ENCODE results near the gene TSR3.
A peak's percentile ranks its signal among the peaks of the same experiment; 100 is the strongest.
"Not testable (repeated sequence)": the region's sequence is repeated elsewhere in the genome, so short reads cannot be mapped to it uniquely, and the experiment has no call there.

The TSR3 gene

GRCh38 chr16:1335996-1336395 is 15.7 kb downstream of the TSR3 start:
- no peak for DNase-seq

- DNase-seq, result no peak
These were observed 16.3 kb downstream of the TSR3 start for GRCh38 chr16:1335211-1335971.

GRCh38 chr16:1334739-1335138 is 16.9 kb downstream of the TSR3 start:
- DNase-seq, result no peak

GRCh38 chr16:1333854-1334700 is 17.6 kb downstream of the TSR3 start:
- no peak for DNase-seq

DNA sequence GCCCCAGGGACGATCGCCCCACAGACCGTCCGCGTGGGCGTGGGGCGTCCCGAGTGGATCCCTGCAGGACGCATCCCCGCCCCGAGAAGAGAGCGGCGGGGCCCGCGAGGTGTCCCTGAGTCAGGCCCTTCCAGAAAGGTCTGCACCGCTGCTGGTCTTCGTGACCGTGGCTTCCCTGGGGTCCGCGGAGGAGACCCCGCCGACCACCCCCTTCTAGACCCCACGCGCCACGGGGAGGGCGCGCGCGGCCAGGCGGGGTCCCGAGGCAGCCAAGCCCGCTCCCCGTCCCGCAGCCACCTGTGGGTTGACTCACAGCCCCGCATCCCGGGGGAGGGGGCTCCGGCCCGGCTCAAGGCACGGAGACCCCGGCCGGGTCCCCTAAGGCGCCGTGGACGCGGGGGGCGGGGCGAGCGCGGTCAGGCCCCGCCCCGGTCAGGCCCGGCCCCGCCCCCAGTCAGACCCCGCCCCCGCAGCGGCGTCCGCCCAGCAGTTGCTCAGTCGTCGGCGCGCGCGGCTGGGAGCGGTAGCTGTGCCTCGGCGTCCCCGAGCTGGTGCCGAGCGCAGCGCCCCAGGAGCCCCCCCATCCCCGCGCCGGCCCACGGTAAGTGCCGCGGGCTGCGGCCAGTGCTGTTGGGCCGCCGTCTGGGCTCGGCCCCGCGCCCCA is 18.4 kb downstream of the TSR3 start, which contains the start of gene BAIAP3:
BAIAP3 (plus strand) TSS at position 497 of the 664 bp plus-strand sequence. CDS start 4,905 bp downstream, outside the sequence.
- DNase-seq, result peak; percentile 78

- no peak for DNase-seq
These were observed 19.0 kb downstream of the TSR3 start for GRCh38 chr16:1332618-1333148.

DNA sequence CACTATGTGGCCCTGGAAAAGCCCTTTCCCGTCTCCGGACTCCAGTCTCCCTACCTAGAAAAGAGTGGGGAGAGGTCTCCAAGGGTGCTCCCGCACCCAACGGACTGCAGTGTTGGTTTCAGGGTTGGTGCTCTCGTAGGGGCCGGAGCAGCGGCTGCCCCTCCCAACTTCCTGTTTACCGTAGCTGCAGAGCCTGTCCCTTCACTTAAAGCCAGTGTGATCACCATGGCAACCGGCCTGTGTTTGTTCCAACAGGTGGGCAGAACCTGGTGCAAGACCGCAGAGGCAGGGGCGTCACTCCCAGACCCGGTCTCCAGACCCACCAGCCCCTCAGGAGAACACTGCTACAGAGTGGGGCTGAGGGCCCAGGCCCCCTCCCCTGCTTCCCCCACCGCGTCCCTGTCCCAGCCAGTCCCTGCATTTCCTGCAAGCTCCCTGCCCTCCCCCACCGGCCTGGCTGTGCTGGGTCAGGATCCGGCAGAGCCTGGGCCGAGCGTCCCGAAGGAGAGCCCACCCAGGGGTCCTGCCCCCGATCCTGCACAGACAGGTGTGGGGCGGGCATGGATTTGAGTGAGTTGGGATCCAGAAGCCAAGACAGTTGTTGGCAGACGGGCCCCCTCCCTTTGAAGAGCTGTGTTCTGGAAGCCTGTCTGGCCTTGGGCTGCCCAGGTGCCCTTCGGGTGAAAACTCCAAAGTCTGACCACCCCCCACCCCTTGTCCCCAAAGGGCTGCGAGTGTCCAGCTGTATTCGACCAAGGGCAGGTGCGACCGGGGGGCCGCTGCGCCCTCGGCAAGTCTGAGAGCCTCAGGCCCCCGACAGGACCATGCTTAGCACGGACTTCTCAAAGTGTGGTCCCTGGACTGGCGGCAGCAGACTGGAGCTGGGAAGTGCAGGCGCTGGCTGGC is 19.7 kb downstream of the TSR3 start:
- DNase-seq, result no peak

GRCh38 chr16:1330931-1331711 is 20.6 kb downstream of the TSR3 start:
- DNase-seq, result no peak

GRCh38 chr16:1330260-1330914 is 21.3 kb downstream of the TSR3 start:
- DNase-seq, result no peak

DNA sequence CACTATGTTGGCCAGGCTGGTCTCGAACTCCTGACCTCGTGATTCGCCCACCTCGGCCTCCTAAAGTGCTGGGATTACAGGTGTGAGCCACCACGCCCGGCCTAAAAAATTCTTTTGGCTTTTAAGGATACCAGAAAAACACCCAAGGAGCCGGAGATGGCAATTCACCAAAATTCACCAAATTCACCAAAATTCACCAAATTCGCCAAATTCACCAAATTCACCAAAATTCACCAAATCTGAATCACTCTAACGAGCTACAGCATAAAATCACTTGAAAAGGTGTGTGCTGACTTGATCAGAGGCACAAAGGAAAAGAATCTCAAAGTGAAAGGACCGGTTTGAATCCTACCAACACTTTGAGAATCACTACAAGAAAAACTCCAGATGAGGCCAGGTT is 22.7 kb downstream of the TSR3 start:
- DNase-seq, result not testable (repeated sequence)

GRCh38 chr16:1328136-1328535 is 23.5 kb downstream of the TSR3 start:
- DNase-seq, result not testable (repeated sequence)

- DNase-seq, result no peak
These were observed 24.1 kb downstream of the TSR3 start for GRCh38 chr16:1327619-1327947.

- DNase-seq, result no peak
These were observed 24.6 kb downstream of the TSR3 start for GRCh38 chr16:1326946-1327618.

GRCh38 chr16:1326391-1326790 is 25.3 kb downstream of the TSR3 start:
- no peak for DNase-seq

DNA sequence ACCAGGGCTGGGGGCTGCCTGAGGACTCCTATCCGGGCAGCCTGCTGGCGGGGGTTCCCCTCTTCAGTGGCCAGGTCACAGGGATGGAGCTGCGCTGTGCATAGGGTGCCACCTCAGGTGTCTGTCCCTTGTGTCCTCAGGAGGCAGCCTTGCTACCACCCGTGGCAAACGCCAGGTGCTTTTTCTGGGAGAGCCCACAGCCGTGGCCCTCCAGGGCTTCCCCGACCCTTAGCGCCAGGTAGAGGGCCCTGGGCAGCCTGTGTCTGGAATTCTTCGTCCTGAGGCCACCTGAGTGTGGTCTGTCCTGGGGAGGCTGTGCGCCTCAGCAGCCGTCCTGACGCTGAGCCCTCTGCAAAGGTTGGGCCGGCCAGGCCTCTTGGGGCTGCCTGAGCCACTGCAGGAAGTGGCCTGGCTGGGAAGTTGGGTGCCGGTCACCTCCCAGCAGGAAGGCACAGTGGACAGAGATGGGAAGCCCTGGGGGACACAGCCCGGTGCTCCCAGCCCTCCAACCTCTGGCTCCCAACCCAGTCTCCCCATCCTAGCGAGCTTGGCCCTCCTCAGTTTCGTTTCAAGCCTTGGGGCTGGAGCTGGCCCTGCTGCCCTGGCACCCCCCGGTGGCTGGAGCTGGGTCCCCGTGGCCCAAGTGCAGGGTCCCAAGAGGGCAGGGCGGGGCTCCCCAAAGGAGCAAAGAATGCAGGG is 25.9 kb downstream of the TSR3 start:
- no peak for DNase-seq

DNA sequence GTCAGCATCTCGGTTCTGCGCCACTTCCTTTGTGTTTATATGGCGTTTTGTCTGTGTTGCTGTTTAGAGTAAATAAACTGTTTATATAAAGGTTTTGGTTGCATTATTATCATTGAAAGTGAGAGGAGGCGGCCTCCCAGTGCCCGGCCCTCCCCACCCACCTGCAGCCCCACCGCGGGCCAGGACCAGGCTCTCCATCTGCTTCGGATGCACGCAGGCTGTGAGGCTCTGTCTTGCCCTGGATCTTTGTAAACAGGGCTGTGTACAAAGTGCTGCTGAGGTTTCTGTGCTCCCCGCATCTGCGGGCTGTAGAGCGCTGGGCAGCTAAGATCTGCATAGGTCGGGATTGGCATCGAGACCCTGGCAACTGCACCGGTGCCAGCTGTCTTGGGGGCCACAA is 26.4 kb downstream of the TSR3 start:
- no peak for DNase-seq

DNA sequence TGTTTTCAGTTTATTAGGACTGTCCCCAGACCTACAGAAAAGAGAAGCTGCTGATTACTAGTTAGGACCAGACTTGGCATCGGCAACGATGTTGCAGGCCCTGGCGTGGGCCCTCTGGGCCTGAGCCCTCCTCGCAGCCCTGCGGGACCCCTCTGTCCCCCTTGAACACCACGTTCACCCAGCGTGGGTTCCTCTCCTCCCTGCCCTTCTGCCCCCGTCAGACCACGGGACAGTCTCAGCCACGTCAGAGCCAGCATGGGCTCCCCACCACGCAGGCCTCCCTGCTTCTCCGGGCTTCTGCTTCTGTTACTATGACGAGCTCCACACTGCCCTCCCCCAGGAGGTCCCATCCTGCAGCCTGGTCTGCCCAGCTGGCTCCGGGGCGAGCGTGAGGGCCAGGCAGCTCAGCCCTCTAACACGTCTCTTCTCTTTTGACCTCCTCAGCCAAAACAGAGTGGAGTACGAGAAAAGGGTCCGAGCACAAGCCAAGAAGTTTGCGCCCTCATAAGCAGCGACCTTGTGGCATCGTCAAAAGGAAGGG is 27.3 kb downstream of the TSR3 start:
- DNase-seq, result no peak

DNA sequence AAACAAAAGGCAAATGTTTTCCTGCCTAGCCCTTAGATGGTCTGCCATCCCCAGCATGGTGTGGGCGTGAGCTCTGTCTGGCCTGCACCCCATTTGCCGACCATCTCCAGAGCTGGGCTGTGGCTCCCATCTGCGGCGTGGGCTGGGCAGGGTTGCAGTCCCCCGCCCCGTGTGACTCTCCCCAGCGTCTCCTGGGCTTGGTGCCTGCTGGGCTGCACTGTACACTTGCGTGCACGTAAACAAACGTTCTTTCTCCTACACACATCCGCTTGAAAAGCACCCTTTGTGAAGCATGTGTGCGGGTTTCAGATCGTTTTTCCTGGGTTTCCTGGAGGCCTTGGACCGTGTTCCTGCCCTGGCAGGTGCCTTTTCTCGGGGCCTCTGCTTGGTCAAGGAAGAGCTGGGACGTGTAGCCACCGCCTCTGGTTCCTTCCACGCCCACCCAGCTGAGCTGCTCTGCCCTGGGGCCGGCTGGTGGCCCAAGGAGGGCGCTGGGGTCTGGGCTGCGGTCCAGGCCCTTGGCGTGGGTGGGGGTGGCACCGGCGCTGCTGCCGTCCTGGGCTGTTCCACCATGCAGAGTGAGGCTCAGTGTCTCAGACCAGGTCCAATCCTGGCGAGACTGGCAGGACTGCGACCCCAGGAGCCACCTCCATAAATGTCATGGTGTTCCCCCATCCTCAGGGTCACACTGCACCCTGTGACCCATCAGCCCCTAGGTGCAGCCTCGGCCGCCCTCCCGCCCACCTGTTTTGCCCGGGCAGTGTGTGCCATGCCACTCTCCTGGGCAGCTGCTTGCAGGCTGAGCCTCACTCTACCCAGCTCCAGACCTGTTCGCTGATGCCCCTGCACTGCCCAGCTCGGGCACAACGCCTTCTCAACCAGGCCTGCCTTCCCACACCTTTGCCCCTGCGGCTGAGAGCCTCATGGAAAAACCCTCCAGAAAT is 28.1 kb downstream of the TSR3 start:
- no peak for DNase-seq
